A549 (cell line): ENCODE data around the gene FBLN1. TPM values are rescaled to one million over a fixed set of nuclear protein-coding genes. Genes with fewer than 3 reads are reported as not detected.

Experiments
- ATAC-seq, 2 experiments: fragments of 200-7000 bp in 1 of 2; fragments of >200 bp in 1 of 2; cut with Nextera tagmentation in 1 of 2; cut with Tn5 transposase in 1 of 2; 3 replicates each; pipeline versions ENCODE4 v1.8.0 to v1.9.1; 2018 to 2020; ENCODE audit warnings: mild to moderate bottlenecking in 1 of 2, moderate library complexity in 1 of 2
- CTCF ChIA-PET: fragments of 300-600 bp; sonication (Branson Sonifier 250); formaldehyde crosslinking; extraction: SDS; loops from one replicate; lab custom pipeline; 2021; ENCODE audit warnings: antibody characterized with exemption, inconsistent platforms; lab: Yijun Ruan, JAX
- POLR2A ChIA-PET: fragments of 350-600 bp; formaldehyde crosslinking; extraction: SDS; loops from one replicate; lab custom pipeline; 2021; ENCODE audit warnings: antibody characterized with exemption, inconsistent platforms; lab: Yijun Ruan, JAX
- DNase-seq, 2 experiments: peaks; one replicate each; pipeline versions ENCODE4 v3.0.0 to v3.0.0-alpha.2; 2011 to 2016; ENCODE audit warnings: low read depth in 1 of 2, low spot score in 1 of 2
- FAIRE-seq: peaks from 2 replicates; lab custom pipeline; 2011; peaks lifted over from hg19 to GRCh38; lab: Jason Lieb, UNC
- H3K27ac ChIP-seq, 2 experiments: fragments of >200 bp; sonication (Bioruptor Twin); formaldehyde crosslinking; 3 replicates each; pipeline ENCODE4 v1.5.1; 2016 to 2017
- H3K4me1 ChIP-seq: fragments of >200 bp; sonication (Bioruptor Twin); formaldehyde crosslinking; 3 replicates; pipeline ENCODE4 v1.6.1; 2016
- H3K4me2 ChIP-seq: fragments of >200 bp; sonication (Bioruptor Twin); formaldehyde crosslinking; 3 replicates; pipeline ENCODE4 v1.6.1; 2016
- H3K4me3 ChIP-seq: fragments of >200 bp; sonication (Bioruptor Twin); formaldehyde crosslinking; 3 replicates; pipeline ENCODE4 v1.5.1; 2016
- H3K9me3 ChIP-seq: fragments of >200 bp; sonication (Bioruptor Twin); formaldehyde crosslinking; 3 replicates; pipeline ENCODE4 v1.6.1; 2016
- CBX2 ChIP-seq: fragments of 200-600 bp; sonication (generic); IDR thresholded peaks from 2 replicates; pipeline ENCODE4 v1.6.1; 2016; ENCODE audit warnings: low read depth, mild to moderate bottlenecking, borderline replicate concordance
- CEBPB ChIP-seq, 2 experiments: fragments of >200 bp in 1 of 2; sonication (Bioruptor Twin) in 1 of 2; formaldehyde crosslinking in 1 of 2; IDR thresholded peaks; 2 replicates each; pipeline ENCODE4 v1.6.1; 2012 to 2016
- CHD2 ChIP-seq: fragments of 150-350 bp; IDR thresholded peaks from 2 replicates; pipeline ENCODE4 v1.6.1; 2014; ENCODE audit warnings: low read length; ENCODE audit not compliant: partially characterized antibody
- E2F6 ChIP-seq: IDR thresholded peaks from 2 replicates; pipeline ENCODE4 v1.6.1; 2012; ENCODE audit warnings: low read depth, borderline replicate concordance
- EP300 ChIP-seq, 2 experiments: fragments of >200 bp; sonication (Bioruptor Twin); formaldehyde crosslinking; IDR thresholded peaks; 2 replicates in 1 of 2; 3 replicates in 1 of 2; pipeline ENCODE4 v1.6.1; 2016 to 2017
- ESRRA ChIP-seq: fragments of 150-350 bp; IDR thresholded peaks from 2 replicates; pipeline ENCODE4 v1.6.1; 2014; ENCODE audit warnings: mild to moderate bottlenecking, low read length, borderline replicate concordance
- FOSL2 ChIP-seq, 2 experiments: fragments of 450-650 bp in 1 of 2; fragments of >200 bp in 1 of 2; sonication (Bioruptor Twin) in 1 of 2; formaldehyde crosslinking; IDR thresholded peaks; 2 replicates each; pipeline versions ENCODE4 v1.5.0 to v1.6.1; 2016 to 2020; ENCODE audit warnings: mild to moderate bottlenecking in 1 of 2, moderate library complexity in 1 of 2
- FOXS1 ChIP-seq: fragments of 250-450 bp; sonication (Bioruptor Pico); IDR thresholded peaks from 2 replicates; pipeline ENCODE4 v1.5.0; 2020; ENCODE audit warnings: mild to moderate bottlenecking, moderate library complexity
- GATA3 ChIP-seq: IDR thresholded peaks from 2 replicates; pipeline ENCODE4 v1.6.1; 2012; ENCODE audit warnings: borderline replicate concordance
- HDAC2 ChIP-seq: fragments of 200-600 bp; sonication (generic); IDR thresholded peaks from 2 replicates; pipeline ENCODE4 v1.6.1; 2016
- HOXA7 ChIP-seq: fragments of 250-450 bp; sonication (Bioruptor Pico); IDR thresholded peaks from 2 replicates; pipeline ENCODE4 v1.5.0; 2020; ENCODE audit warnings: mild to moderate bottlenecking, moderate library complexity
- HOXB13 ChIP-seq: fragments of 250-450 bp; sonication (Bioruptor Pico); IDR thresholded peaks from 2 replicates; pipeline ENCODE4 v1.5.0; 2020; ENCODE audit warnings: low read depth, mild to moderate bottlenecking, moderate library complexity
- HOXB5 ChIP-seq: fragments of 250-450 bp; sonication (Bioruptor Pico); IDR thresholded peaks from 2 replicates; pipeline ENCODE4 v1.5.0; 2020; ENCODE audit warnings: mild to moderate bottlenecking, moderate library complexity
- KDM5A ChIP-seq: fragments of 200-600 bp; sonication (generic); IDR thresholded peaks from 2 replicates; pipeline ENCODE4 v1.6.1; 2016; ENCODE audit warnings: antibody characterized with exemption, mild to moderate bottlenecking
- MAFK ChIP-seq: fragments of 450-650 bp; IDR thresholded peaks from 2 replicates; pipeline ENCODE4 v1.6.1; 2014; ENCODE audit not compliant: partially characterized antibody
- MYC ChIP-seq: IDR thresholded peaks from 2 replicates; pipeline ENCODE4 v1.6.1; 2012; ENCODE audit warnings: mild to moderate bottlenecking, inconsistent platforms, low read length, improper control_type of control experiment, borderline replicate concordance
- NPAS2 ChIP-seq: fragments of 250-450 bp; sonication (Bioruptor Pico); IDR thresholded peaks from 2 replicates; pipeline ENCODE4 v1.8.0; 2022; ENCODE audit warnings: mild to moderate bottlenecking, moderate library complexity, borderline replicate concordance
- PHF8 ChIP-seq: fragments of 200-600 bp; sonication (generic); IDR thresholded peaks from 2 replicates; pipeline ENCODE4 v1.6.1; 2016; ENCODE audit warnings: low read depth, mild to moderate bottlenecking, antibody characterized with exemption, moderate library complexity, borderline replicate concordance
- RARB ChIP-seq: fragments of 250-450 bp; sonication (Bioruptor Pico); IDR thresholded peaks from 2 replicates; pipeline ENCODE4 v1.8.0; 2021; ENCODE audit warnings: mild to moderate bottlenecking, moderate library complexity
- RCOR1 ChIP-seq: fragments of 150-350 bp; IDR thresholded peaks from 2 replicates; pipeline ENCODE4 v1.6.1; 2014; ENCODE audit warnings: antibody characterized with exemption, low read length, low read depth
- SMC3 ChIP-seq: fragments of >200 bp; sonication (Bioruptor Twin); formaldehyde crosslinking; IDR thresholded peaks from 3 replicates; pipeline ENCODE4 v1.6.1; 2018; ENCODE audit warnings: inconsistent platforms
- SREBF2 ChIP-seq: fragments of 450-650 bp; IDR thresholded peaks from 2 replicates; pipeline ENCODE4 v1.6.1; 2014; ENCODE audit warnings: mild to moderate bottlenecking, moderate library complexity
- TP53 ChIP-seq: fragments of 250-450 bp; sonication (Bioruptor Pico); IDR thresholded peaks from 2 replicates; pipeline ENCODE4 v1.5.0; 2021; ENCODE audit warnings: mild to moderate bottlenecking, moderate library complexity
- ZFP36 ChIP-seq: fragments of 450-650 bp; IDR thresholded peaks from 2 replicates; pipeline ENCODE4 v1.6.1; 2014; ENCODE audit warnings: borderline replicate concordance; ENCODE audit not compliant: partially characterized antibody
- WGBS: methylation state at CpG from one replicate; pipeline ENCODE4 v1.1.6; 2017; ENCODE audit errors: missing lambda C conversion rate; 5-methylcytosine and 5-hydroxymethylcytosine counted together
- polyA plus RNA-seq, 4 experiments: library from polyadenylated mRNA; depleted of rRNA in 3 of 4; stranded (reverse); fragments of >200 nt; fragmentation: RNase III in 1 of 4; extraction: RNeasy Plus Mini Kit Qiagen cat#74134 plus additional on column Dnase treatment in 1 of 4; gene quantifications; 2 replicates in 3 of 4; 3 replicates in 1 of 4; pipeline ENCODE4 v1.2.3, GENCODE V29; 2011 to 2017
- TF ChIP-seq, protein P1 (sequence below): fragments of 250-450 bp; sonication (Bioruptor Pico); IDR thresholded peaks from 2 replicates; pipeline ENCODE4 v1.5.0; 2021; ENCODE audit warnings: mild to moderate bottlenecking, moderate library complexity, borderline replicate concordance
- TF ChIP-seq, protein P2 (sequence below): fragments of 200-600 bp; sonication (generic); IDR thresholded peaks from 2 replicates; pipeline ENCODE4 v1.6.1; 2016; ENCODE audit warnings: antibody characterized with exemption, mild to moderate bottlenecking, moderate library complexity

The FBLN1 gene
- polyA plus RNA-seq, 2 of the 4 experiments (the other 2 are of a cell fraction) = 18.2 to 32.7 TPM

- TF ChIP-seq, protein P1, sequence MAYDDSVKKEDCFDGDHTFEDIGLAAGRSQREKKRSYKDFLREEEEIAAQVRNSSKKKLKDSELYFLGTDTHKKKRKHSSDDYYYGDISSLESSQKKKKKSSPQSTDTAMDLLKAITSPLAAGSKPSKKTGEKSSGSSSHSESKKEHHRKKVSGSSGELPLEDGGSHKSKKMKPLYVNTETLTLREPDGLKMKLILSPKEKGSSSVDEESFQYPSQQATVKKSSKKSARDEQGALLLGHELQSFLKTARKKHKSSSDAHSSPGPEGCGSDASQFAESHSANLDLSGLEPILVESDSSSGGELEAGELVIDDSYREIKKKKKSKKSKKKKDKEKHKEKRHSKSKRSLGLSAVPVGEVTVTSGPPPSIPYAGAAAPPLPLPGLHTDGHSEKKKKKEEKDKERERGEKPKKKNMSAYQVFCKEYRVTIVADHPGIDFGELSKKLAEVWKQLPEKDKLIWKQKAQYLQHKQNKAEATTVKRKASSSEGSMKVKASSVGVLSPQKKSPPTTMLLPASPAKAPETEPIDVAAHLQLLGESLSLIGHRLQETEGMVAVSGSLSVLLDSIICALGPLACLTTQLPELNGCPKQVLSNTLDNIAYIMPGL (CRISPR knock-in tag) = no peak
- TF ChIP-seq, protein P2, sequence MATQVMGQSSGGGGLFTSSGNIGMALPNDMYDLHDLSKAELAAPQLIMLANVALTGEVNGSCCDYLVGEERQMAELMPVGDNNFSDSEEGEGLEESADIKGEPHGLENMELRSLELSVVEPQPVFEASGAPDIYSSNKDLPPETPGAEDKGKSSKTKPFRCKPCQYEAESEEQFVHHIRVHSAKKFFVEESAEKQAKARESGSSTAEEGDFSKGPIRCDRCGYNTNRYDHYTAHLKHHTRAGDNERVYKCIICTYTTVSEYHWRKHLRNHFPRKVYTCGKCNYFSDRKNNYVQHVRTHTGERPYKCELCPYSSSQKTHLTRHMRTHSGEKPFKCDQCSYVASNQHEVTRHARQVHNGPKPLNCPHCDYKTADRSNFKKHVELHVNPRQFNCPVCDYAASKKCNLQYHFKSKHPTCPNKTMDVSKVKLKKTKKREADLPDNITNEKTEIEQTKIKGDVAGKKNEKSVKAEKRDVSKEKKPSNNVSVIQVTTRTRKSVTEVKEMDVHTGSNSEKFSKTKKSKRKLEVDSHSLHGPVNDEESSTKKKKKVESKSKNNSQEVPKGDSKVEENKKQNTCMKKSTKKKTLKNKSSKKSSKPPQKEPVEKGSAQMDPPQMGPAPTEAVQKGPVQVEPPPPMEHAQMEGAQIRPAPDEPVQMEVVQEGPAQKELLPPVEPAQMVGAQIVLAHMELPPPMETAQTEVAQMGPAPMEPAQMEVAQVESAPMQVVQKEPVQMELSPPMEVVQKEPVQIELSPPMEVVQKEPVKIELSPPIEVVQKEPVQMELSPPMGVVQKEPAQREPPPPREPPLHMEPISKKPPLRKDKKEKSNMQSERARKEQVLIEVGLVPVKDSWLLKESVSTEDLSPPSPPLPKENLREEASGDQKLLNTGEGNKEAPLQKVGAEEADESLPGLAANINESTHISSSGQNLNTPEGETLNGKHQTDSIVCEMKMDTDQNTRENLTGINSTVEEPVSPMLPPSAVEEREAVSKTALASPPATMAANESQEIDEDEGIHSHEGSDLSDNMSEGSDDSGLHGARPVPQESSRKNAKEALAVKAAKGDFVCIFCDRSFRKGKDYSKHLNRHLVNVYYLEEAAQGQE = no peak
- TF ChIP-seq HOXB13 (CRISPR knock-in tag) (no peak), ZFP36 (no peak), NPAS2 (CRISPR knock-in tag) (no peak), ESRRA (no peak), E2F6 (no peak), MYC (no peak), KDM5A (no peak), HOXA7 (no peak), HOXB5 (CRISPR knock-in tag) (no peak), CHD2 (no peak), EP300 (IDR thresholded peaks at IDR 0.05) (no peak), PHF8 (no peak)
- TF ChIP-seq, all 56 proteins: peak for 0
- Histone ChIP-seq H3K4me1 (0 out of 3 replicates have a peak, but pooled peaks cover 4% of the 10 kb centered on the region), H3K9me3 (no peaks in the 10 kb centered on the region), H3K27ac (no peak overlapping the region), H3K4me3 (no peak overlapping the region), H3K4me2 (no peak overlapping the region)
- ATAC-seq (no peak), FAIRE-seq (no peak), DNase-seq (no peak)
- POLR2A ChIA-PET = no interaction called here
- CTCF ChIA-PET = interaction anchor here (0.9 kb wide), 1 partner anchor 16 kb away, joined by 3 read pairs; no protein-coding TSS in a partner anchor
- 88% methylated on average over 5 of the region's 5 CpGs for WGBS
Observed at GRCh38 chr22:45522462-45522861, 19.8 kb downstream of the FBLN1 start.

GRCh38 chr22:45524157-45524556, 21.5 kb downstream of the FBLN1 start:
- FAIRE-seq (no peak), DNase-seq (no peak), ATAC-seq (no peak)
- WGBS = 90% methylated on average over 2 of the region's 6 CpGs
- Histone ChIP-seq H3K9me3 (no peaks in the 10 kb centered on the region), H3K27ac (no peak overlapping the region), H3K4me2 (no peak overlapping the region), H3K4me3 (no peak overlapping the region), H3K4me1 (no peaks in the 10 kb centered on the region)
- ChIA-PET CTCF (interaction anchor here (1.0 kb wide), 1 partner anchor 30 kb away, joined by 3 read pairs; no protein-coding TSS in a partner anchor), POLR2A (no interaction called here)
- TF ChIP-seq RCOR1 (no peak), CEBPB (IDR thresholded peaks at IDR 0.05) (no peak), CBX2 (no peak), ESRRA (no peak), SMC3 (no peak), SREBF2 (no peak), GATA3 (no peak), HDAC2 (no peak), MAFK (no peak), FOSL2 (IDR thresholded peaks at IDR 0.05) (no peak), FOSL2 (CRISPR knock-in tag; IDR thresholded peaks at IDR 0.05) (no peak), FOXS1 (CRISPR knock-in tag) (no peak), RARB (CRISPR knock-in tag) (no peak), TP53 (CRISPR knock-in tag) (no peak)
- TF ChIP-seq, protein P2 = no peak
- TF ChIP-seq, protein P1 (CRISPR knock-in tag) = no peak
